Liver (tissue), 9 donors: ENCODE results near the gene FNTB. TPM values are rescaled to one million over a fixed set of nuclear protein-coding genes. Genes with fewer than 3 reads are reported as not detected.

Experiments
- DNase-seq: peaks from one replicate; pipeline ENCODE4 v3.0.0-alpha.2; 2017; ENCODE audit warnings: low spot score
- H3K27ac ChIP-seq, 2 donors: one replicate each; pipeline ENCODE4 v1.7.0; 2013; ENCODE audit warnings: inconsistent platforms in 2 of 2, low read length in 2 of 2, control low read depth in 1 of 2, low read depth in 1 of 2, mild to moderate bottlenecking in 1 of 2
- H3K27me3 ChIP-seq, 4 donors: one replicate each; pipeline versions ENCODE4 v1.6.1 to v1.7.0; 2013; ENCODE audit warnings: low read length in 3 of 4, inconsistent platforms in 1 of 4, mild to moderate bottlenecking in 1 of 4, moderate library complexity in 1 of 4; ENCODE audit not compliant: control insufficient read depth in 4 of 4, insufficient read depth in 4 of 4
- H3K36me3 ChIP-seq, 4 donors: one replicate each; pipeline versions ENCODE4 v1.6.1 to v1.7.0; 2013; ENCODE audit warnings: low read length in 3 of 4, mild to moderate bottlenecking in 3 of 4, low read depth in 1 of 4, moderate library complexity in 1 of 4; ENCODE audit not compliant: control insufficient read depth in 4 of 4, insufficient read depth in 3 of 4
- H3K4me1 ChIP-seq, 4 donors: one replicate each; pipeline versions ENCODE4 v1.6.1 to v1.7.0; 2013; ENCODE audit warnings: low read length in 3 of 4, mild to moderate bottlenecking in 3 of 4, moderate library complexity in 1 of 4; ENCODE audit not compliant: control insufficient read depth in 4 of 4, insufficient read depth in 4 of 4
- H3K4me3 ChIP-seq, 3 donors: one replicate each; pipeline versions ENCODE4 v1.6.1 to v1.7.0; 2013; ENCODE audit warnings: low read length in 3 of 3, control low read depth in 1 of 3, low read depth in 1 of 3, mild to moderate bottlenecking in 1 of 3
- H3K9ac ChIP-seq, 2 donors: one replicate each; pipeline ENCODE4 v1.7.0; 2013; ENCODE audit warnings: low read length in 2 of 2, mild to moderate bottlenecking in 2 of 2, moderate library complexity in 2 of 2, control low read depth in 1 of 2, low read depth in 1 of 2
- H3K9me3 ChIP-seq, 4 donors: one replicate each; pipeline versions ENCODE4 v1.6.1 to v1.7.0; 2013; ENCODE audit warnings: low read length in 3 of 4; ENCODE audit not compliant: control insufficient read depth in 4 of 4
- CTCF ChIP-seq: fragments of 150-350 bp; IDR thresholded peaks from 2 replicates; pipeline ENCODE4 v1.5.1; 2017; ENCODE audit warnings: improper control_type of control experiment, low read depth, low read length; ENCODE audit not compliant: missing input control
- EGR1 ChIP-seq, 2 donors: IDR thresholded peaks; 2 replicates each; pipeline ENCODE4 v1.6.1; 2016 to 2018; ENCODE audit warnings: antibody characterized with exemption in 2 of 2, low read depth in 2 of 2
- FOXA1 ChIP-seq: IDR thresholded peaks from 2 replicates; pipeline ENCODE4 v1.6.1; 2016; ENCODE audit warnings: antibody characterized with exemption
- FOXA2 ChIP-seq: IDR thresholded peaks from 2 replicates; pipeline ENCODE4 v1.6.1; 2016; ENCODE audit warnings: antibody characterized with exemption
- GABPA ChIP-seq, 2 donors: IDR thresholded peaks in 1 of 2; conservative IDR thresholded peaks in 1 of 2; 2 replicates each; pipeline ENCODE4 v1.6.1; 2016; ENCODE audit warnings: antibody characterized with exemption in 2 of 2, mild to moderate bottlenecking in 1 of 2, moderate library complexity in 1 of 2
- HNF4G ChIP-seq: IDR thresholded peaks from 2 replicates; pipeline ENCODE4 v1.6.1; 2016; ENCODE audit warnings: antibody characterized with exemption
- JUND ChIP-seq, 2 donors: IDR thresholded peaks; 2 replicates each; pipeline ENCODE4 v1.6.1; 2016; ENCODE audit warnings: antibody characterized with exemption in 2 of 2
- MAX ChIP-seq: IDR thresholded peaks from 2 replicates; pipeline ENCODE4 v1.6.1; 2016; ENCODE audit warnings: antibody characterized with exemption
- NR2F2 ChIP-seq: IDR thresholded peaks from 2 replicates; pipeline ENCODE4 v1.6.1; 2016; ENCODE audit warnings: antibody characterized with exemption
- RAD21 ChIP-seq, 2 donors: IDR thresholded peaks; 2 replicates each; pipeline ENCODE4 v1.6.1; 2016; ENCODE audit warnings: antibody characterized with exemption in 2 of 2, mild to moderate bottlenecking in 2 of 2
- RXRA ChIP-seq, 2 donors: IDR thresholded peaks; 2 replicates each; pipeline ENCODE4 v1.6.1; 2017 to 2018; ENCODE audit warnings: antibody characterized with exemption in 2 of 2, mild to moderate bottlenecking in 1 of 2
- YY1 ChIP-seq: IDR thresholded peaks from 2 replicates; pipeline ENCODE4 v1.6.1; 2016; ENCODE audit warnings: antibody characterized with exemption, mild to moderate bottlenecking
- ZBTB33 ChIP-seq: IDR thresholded peaks from 2 replicates; pipeline ENCODE4 v1.6.1; 2016; ENCODE audit warnings: antibody characterized with exemption
- WGBS: extraction: QIAGEN DNeasy Blood & Tissue Kit; methylation state at CpG from one replicate; pipeline ENCODE4 v1.1.7; 2013; 5-methylcytosine and 5-hydroxymethylcytosine counted together
- polyA plus RNA-seq, 2 donors: library from polyadenylated mRNA; stranded (reverse) in 1 of 2; unstranded in 1 of 2; fragments of 200-250 nt in 1 of 2; fragments of >200 nt in 1 of 2; fragmentation: Nextera tagmentation in 1 of 2; extraction: Ambion mirVana in 1 of 2; gene quantifications; one replicate each; pipeline versions ENCODE4 v1.2.1 to v1.2.3, GENCODE V29; 2013 to 2015
- total RNA-seq, 2 donors: library from RNA; depleted of rRNA; stranded (reverse); fragments of >200 nt; gene quantifications; one replicate each; pipeline ENCODE4 v1.2.3, GENCODE V29; 2014
- TF ChIP-seq, protein P1 (sequence below): IDR thresholded peaks from 2 replicates; pipeline ENCODE4 v1.6.1; 2016; ENCODE audit warnings: antibody characterized with exemption, mild to moderate bottlenecking
- donor health status: healthy.
- donor health status: healthy.
- donor health status: healthy.
- donor health status: healthy.
- donor health status: healthy.

FNTB gene
- total and polyA plus RNA-seq, 4 donors, result 6.3 to 17.2 (median 9.0) TPM

- TF ChIP-seq ZBTB33 (no peak), FOXA1 (no peak), YY1 (no peak), HNF4G (no peak), RAD21 (IDR thresholded peaks at IDR 0.05) (no peak)
Measured at GRCh38 chr14:65007202-65007601, 20.5 kb downstream of the FNTB start (continued).

- Histone ChIP-seq H3K27me3 (no peaks in the 10 kb centered on the region), H3K36me3 (peaks cover 0 to 9% (median 4%) of the 10 kb centered on the region in 4 donors), H3K4me1 (no peaks in the 10 kb centered on the region), H3K9ac (no peak overlapping the region), H3K27ac (no peak overlapping the region), H3K9me3 (no peaks in the 10 kb centered on the region), H3K4me3 (no peak overlapping the region)
- 97% methylated on average over 5 of the region's 5 CpGs for WGBS
- TF ChIP-seq MAX, result no peak
- no peak for TF ChIP-seq GABPA (IDR thresholded peaks at IDR 0.05 in 1 of 2, conservative IDR thresholded peaks at IDR 0.05 in 1 of 2)
- no peak for TF ChIP-seq ZBTB33
- no peak for TF ChIP-seq CTCF
- TF ChIP-seq YY1, result no peak
- TF ChIP-seq NR2F2, result no peak
- TF ChIP-seq FOXA1, result no peak
- no peak for TF ChIP-seq HNF4G
- no peak for TF ChIP-seq RXRA (IDR thresholded peaks at IDR 0.05)
- TF ChIP-seq, protein P1, sequence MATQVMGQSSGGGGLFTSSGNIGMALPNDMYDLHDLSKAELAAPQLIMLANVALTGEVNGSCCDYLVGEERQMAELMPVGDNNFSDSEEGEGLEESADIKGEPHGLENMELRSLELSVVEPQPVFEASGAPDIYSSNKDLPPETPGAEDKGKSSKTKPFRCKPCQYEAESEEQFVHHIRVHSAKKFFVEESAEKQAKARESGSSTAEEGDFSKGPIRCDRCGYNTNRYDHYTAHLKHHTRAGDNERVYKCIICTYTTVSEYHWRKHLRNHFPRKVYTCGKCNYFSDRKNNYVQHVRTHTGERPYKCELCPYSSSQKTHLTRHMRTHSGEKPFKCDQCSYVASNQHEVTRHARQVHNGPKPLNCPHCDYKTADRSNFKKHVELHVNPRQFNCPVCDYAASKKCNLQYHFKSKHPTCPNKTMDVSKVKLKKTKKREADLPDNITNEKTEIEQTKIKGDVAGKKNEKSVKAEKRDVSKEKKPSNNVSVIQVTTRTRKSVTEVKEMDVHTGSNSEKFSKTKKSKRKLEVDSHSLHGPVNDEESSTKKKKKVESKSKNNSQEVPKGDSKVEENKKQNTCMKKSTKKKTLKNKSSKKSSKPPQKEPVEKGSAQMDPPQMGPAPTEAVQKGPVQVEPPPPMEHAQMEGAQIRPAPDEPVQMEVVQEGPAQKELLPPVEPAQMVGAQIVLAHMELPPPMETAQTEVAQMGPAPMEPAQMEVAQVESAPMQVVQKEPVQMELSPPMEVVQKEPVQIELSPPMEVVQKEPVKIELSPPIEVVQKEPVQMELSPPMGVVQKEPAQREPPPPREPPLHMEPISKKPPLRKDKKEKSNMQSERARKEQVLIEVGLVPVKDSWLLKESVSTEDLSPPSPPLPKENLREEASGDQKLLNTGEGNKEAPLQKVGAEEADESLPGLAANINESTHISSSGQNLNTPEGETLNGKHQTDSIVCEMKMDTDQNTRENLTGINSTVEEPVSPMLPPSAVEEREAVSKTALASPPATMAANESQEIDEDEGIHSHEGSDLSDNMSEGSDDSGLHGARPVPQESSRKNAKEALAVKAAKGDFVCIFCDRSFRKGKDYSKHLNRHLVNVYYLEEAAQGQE, result no peak
- TF ChIP-seq JUND (IDR thresholded peaks at IDR 0.05), result no peak
- no peak for TF ChIP-seq EGR1 (IDR thresholded peaks at IDR 0.05; ENCODE audit: low read depth in 2 of 2)
- TF ChIP-seq RAD21 (IDR thresholded peaks at IDR 0.05), result no peak
- no peak for TF ChIP-seq FOXA2
- DNase-seq, result no peak
Measured at GRCh38 chr14:65010211-65010931, 23.7 kb downstream of the FNTB start.
